ENCODE results near the gene LSM12. TPM values are rescaled to one million over a fixed set of nuclear protein-coding genes. Genes with fewer than 3 reads are reported as not detected.
"Not testable (repeated sequence)": the region's sequence is repeated elsewhere in the genome, so short reads cannot be mapped to it uniquely, and the experiment has no call there.

The LSM12 gene
- total RNA-seq, 2 experiments from 2014 or later = 61.9 to 62.5 TPM

DNA sequence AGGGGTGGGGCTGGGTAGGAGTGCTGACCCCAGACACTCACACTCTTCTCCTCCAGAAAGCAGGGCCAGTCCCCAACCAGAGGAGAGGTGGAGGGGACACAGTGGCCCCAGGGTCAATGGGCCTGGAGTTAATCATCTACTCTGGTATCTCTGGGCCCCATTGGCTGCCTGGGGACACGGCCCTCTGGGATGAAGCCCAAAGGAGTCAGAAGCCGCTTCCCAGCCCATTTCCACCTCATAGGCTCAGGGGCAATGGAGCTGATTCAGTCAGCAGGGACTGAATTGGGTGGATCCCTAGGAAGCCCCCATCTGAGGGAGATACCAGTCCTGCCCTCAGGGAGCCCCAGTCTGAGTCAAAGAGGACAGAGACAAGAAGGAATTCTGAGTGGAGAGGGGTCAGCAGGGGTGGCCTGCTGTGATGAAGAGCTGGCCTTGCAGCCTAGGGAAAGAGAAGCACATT, 65.0 kb downstream of the LSM12 start:
- H3K4me3 Mint-ChIP-seq = no peak overlapping the region
- peaks cover 30% of the 10 kb centered on the region for H3K27me3 Mint-ChIP-seq (ENCODE audit: low read depth)
- no peak for DNase-seq
- no peaks in the 10 kb centered on the region for H3K9me3 Mint-ChIP-seq (ENCODE audit: insufficient read depth)
- ChIA-PET CTCF (interaction anchor here (1.0 to 1.3 kb wide), 3 partner anchors 40 to 123 kb away, joined by 3 to 4 read pairs (median 3); no protein-coding TSS in a partner anchor), POLR2A (no interaction called here)
- peaks cover 2% of the 10 kb centered on the region for H3K36me3 Mint-ChIP-seq (ENCODE audit: low read depth)
- ATAC-seq = no peak
- H3K27ac Mint-ChIP-seq = no peak overlapping the region
- H3K4me1 Mint-ChIP-seq (ENCODE audit: low read depth) = peaks cover 15% of the 10 kb centered on the region

DNA sequence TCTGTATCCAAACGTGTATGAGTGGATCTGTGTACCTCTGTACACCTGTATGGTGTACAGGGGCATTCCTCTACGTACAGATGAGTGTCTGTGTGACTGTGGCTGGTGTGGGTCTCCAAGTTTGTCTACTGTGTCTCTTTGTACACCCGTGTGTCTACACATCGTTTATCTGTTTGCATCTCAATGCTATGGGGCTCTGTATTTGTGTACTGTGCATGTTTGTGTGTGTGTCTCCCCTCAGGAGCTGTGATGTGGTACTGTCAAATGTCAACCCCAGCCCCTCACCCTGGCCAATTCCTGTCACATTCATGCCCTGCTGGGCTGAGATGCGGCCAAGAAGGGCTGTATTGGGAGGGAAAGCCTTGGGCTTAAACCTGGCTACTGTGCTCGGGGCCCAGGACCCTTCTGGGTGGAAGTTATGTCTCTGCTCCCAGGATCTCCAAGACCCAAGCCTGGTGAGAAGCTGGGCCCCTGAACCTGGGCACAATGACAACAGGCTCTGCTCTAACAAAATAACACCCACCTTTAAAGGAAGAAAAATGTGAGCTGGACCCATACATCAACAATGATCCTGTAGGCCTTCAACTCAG, 65.5 kb downstream of the LSM12 start:
- no peak for ATAC-seq
- Mint-ChIP-seq H3K27ac (no peak overlapping the region), H3K4me1 (ENCODE audit: low read depth) (peaks cover 10% of the 10 kb centered on the region), H3K27me3 (ENCODE audit: low read depth) (peaks cover 27% of the 10 kb centered on the region), H3K4me3 (no peak overlapping the region), H3K9me3 (ENCODE audit: insufficient read depth) (no peaks in the 10 kb centered on the region), H3K36me3 (ENCODE audit: low read depth) (peaks cover 2% of the 10 kb centered on the region)
- ChIA-PET POLR2A (interaction anchor here (0.7 kb wide), 1 partner anchor 21 kb away, joined by 3 read pairs; no protein-coding TSS in a partner anchor), CTCF (interaction anchor here (1.0 to 1.4 kb wide), 3 partner anchors 40 to 123 kb away, joined by 3 to 6 read pairs (median 4); no protein-coding TSS in a partner anchor)
- DNase-seq = no peak

DNA sequence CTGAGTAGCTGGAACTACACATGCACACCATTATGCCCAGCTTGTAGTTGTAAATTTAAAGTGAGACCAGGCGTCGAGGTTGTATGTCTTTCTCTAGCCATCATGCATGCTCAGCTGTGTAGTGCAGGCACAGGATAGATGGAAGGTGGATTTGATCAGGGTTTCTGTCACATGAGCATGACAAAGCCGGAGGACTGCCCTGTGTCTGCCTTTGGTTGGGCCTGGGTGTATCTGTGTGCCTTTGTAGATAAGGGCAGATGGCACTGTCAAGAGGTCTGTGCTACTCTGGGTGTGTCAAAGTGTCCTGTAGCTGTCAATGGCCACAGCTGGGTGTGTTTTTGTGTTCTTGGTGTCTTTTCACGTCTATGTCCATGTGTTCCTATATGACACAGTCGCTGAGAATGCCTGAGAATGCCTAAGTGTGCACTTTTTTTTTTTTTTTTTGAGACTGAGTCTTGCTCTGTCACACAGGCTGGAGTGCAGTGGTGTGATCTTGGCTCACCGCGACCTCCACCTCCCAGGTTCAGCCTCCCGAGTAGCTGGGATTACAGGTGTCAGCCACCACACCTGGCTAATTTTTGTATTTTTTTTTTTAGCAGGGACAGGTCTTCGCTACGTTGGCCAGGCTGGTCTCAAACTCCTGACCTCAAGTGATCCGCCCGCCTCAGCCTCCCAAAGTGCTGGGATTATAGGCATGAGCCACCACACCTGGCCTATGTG, 66.2 kb downstream of the LSM12 start:
- Mint-ChIP-seq H3K9me3 (ENCODE audit: insufficient read depth) (no peaks in the 10 kb centered on the region), H3K4me3 (no peak overlapping the region), H3K27ac (no peak overlapping the region), H3K36me3 (ENCODE audit: low read depth) (peaks cover 2% of the 10 kb centered on the region), H3K27me3 (ENCODE audit: low read depth) (peaks cover 28% of the 10 kb centered on the region), H3K4me1 (ENCODE audit: low read depth) (peaks cover 8% of the 10 kb centered on the region)
- ATAC-seq (no peak), DNase-seq (no peak)
- ChIA-PET CTCF (interaction anchor here (1.0 to 1.4 kb wide), 2 partner anchors 41 to 56 kb away, joined by 4 to 6 read pairs; no protein-coding TSS in a partner anchor), POLR2A (interaction anchor here (0.7 to 1.3 kb wide), 2 partner anchors 21 to 25 kb away, joined by 3 read pairs; no protein-coding TSS in a partner anchor)

DNA sequence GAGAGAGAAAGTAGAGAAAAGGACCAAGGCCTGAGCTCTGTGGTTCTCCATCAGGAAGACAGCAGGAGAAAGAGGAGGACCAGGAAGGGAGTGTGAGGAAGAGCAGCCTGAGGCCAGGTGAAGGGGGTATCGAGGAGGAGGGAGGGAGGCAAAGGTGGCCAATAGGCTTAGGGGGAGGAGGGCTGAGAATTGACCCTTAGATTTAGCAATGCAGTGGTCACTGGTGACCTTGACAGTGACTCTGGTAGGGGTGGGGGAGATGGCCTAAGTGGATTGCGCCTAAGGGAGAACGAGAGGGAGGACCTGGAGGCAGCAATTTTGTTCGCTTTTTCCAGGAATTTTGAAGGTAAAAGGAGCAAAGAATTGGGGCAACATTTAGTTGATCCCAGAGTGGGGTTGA, 67.4 kb downstream of the LSM12 start:
- ATAC-seq (no peak), DNase-seq (no peak)
- Mint-ChIP-seq H3K4me1 (ENCODE audit: low read depth) (peaks cover 2% of the 10 kb centered on the region), H3K27ac (no peak overlapping the region), H3K27me3 (ENCODE audit: low read depth) (peaks cover 33% of the 10 kb centered on the region), H3K4me3 (no peak overlapping the region), H3K36me3 (ENCODE audit: low read depth) (no peaks in the 10 kb centered on the region), H3K9me3 (ENCODE audit: insufficient read depth) (no peaks in the 10 kb centered on the region)
- CTCF ChIA-PET = interaction anchor here (2.5 kb wide), 2 partner anchors 56 to 81 kb away, joined by 7 to 17 read pairs; partner anchors contain the start of gene PPY
- POLR2A ChIA-PET = no interaction called here

DNA sequence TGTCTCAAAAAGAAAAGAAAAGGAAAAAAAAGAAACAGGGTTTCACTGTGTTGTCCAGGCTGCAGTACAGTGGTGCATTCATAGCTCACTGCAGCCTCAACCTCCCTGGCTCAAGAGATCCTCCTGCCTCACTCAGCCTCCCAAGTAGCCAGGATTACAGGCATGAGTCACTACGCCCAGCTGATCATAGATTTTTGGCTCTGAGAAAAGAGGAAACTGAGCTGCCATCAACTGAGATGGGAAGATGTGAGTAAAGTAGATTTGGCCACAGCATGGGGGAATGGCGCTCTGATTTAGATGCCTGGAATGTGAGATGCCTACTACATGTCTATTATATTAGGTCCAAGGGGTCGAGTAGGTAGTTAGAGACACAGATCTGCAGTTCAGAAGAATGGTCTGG, 67.9 kb downstream of the LSM12 start:
- Mint-ChIP-seq H3K4me3 (no peak overlapping the region), H3K9me3 (ENCODE audit: insufficient read depth) (no peaks in the 10 kb centered on the region), H3K27me3 (ENCODE audit: low read depth) (peaks cover 35% of the 10 kb centered on the region), H3K4me1 (ENCODE audit: low read depth) (peaks cover 2% of the 10 kb centered on the region), H3K27ac (no peak overlapping the region), H3K36me3 (ENCODE audit: low read depth) (no peaks in the 10 kb centered on the region)
- POLR2A ChIA-PET = no interaction called here
- ATAC-seq (no peak), DNase-seq (no peak)
- CTCF ChIA-PET = interaction anchor here (1.2 to 2.5 kb wide), 3 partner anchors 55 to 88 kb away, joined by 3 to 17 read pairs (median 7); partner anchors contain the start of gene PPY

DNA sequence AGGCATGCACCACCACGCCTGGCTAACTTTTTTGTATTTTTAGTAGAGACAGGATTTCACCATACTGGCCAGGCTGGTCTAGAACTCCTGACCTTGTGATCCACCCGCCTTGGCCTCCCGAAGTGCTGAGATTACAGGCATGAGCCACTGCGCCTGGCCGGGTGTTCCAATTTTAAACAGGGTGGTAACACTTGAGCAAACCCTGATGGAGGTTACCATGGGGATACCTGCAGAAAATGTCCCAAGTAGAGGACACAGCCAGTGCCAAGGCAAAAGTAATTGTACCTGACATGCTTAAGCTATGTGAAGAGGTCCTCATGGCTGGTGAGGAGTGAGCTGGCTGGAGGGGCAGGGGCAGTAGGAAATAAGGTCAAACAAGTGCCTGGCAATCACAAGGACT, 69.3 kb downstream of the LSM12 start:
- CTCF ChIA-PET = interaction anchor here (0.7 to 2.5 kb wide), 4 partner anchors 54 to 153 kb away, joined by 3 to 17 read pairs (median 6); partner anchors contain the start of gene PPY
- H3K9me3 Mint-ChIP-seq (ENCODE audit: insufficient read depth); ATAC-seq; H3K4me3 Mint-ChIP-seq; DNase-seq; H3K27ac Mint-ChIP-seq; H3K4me1 Mint-ChIP-seq (ENCODE audit: low read depth); H3K36me3 Mint-ChIP-seq (ENCODE audit: low read depth); POLR2A ChIA-PET: not testable (repeated sequence)
- peaks cover 35% of the 10 kb centered on the region for H3K27me3 Mint-ChIP-seq (ENCODE audit: low read depth)

DNA sequence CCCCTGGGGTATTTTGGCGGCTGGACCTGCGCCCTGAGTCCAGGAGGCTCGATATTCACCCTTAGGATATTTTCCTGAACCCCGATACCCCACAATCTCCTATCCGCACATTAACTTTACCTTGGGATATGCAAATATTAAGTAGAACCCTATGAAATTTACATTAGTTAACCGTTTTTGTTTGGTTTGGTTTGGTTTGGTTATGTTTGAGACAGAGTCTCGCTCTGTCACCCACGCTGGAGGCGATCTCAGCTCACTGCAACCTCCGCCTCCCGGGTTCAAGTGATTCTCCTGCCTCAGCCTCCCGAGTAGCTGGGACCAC, 71.4 kb downstream of the LSM12 start:
- DNase-seq (no peak), ATAC-seq (no peak)
- ChIA-PET POLR2A (interaction anchor here (0.6 kb wide), 1 partner anchor 1254 kb away, joined by 3 read pairs; no protein-coding TSS in a partner anchor), CTCF (interaction anchor here (1.1 to 4.3 kb wide), 6 partner anchors 8 to 96 kb away, joined by 3 to 42 read pairs (median 3); partner anchors contain the start of gene PPY)
- H3K27ac Mint-ChIP-seq = no peak overlapping the region
- H3K4me1 Mint-ChIP-seq (ENCODE audit: low read depth) = no peaks in the 10 kb centered on the region
- no peaks in the 10 kb centered on the region for H3K36me3 Mint-ChIP-seq (ENCODE audit: low read depth)
- no peak overlapping the region for H3K4me3 Mint-ChIP-seq
- no peaks in the 10 kb centered on the region for H3K9me3 Mint-ChIP-seq (ENCODE audit: insufficient read depth)
- peaks cover 34% of the 10 kb centered on the region for H3K27me3 Mint-ChIP-seq (ENCODE audit: low read depth)

DNA sequence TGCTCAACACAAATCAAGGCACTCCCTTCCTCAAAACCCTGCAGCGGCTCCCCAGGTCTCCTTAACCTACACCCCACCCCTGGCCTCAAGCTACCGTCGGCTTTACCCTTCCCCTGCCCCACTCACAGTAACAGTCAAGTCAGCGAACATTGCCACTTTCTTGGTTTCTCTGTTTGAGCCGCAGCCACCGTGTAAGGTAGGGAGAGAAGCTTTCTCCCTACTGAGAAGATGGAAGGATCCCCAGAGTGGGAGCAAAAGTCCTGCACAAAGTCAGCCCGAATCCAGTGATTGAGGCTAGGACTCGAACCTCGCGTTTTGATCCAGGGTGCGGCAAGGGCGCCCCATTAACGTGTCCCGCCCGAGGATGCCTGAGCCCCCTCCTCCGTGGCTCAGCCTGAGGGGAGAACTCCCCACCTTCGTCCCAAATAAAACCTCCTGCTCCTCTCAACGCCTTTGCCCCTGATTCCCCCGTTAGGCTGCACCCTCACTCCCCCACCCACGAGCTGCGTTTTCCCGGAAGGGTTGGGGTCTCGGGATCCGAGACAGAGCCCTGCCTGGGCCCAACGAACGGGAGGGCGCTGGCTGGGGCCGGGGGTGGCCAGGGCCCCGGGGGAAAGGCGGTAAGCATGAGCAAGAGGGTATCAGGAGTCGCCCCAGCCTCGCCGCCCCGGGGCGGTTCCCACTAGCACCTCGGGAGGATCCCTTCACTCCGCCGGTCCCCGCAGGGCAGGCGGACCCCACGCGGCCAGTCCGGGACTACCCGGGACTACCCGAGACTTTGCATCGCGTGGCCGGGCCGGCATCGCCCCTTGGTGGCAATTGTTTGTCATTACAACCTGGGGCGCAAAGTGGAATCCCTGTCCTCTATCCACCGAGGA, 72.0 kb downstream of the LSM12 start:
- ATAC-seq (peak; percentile 91), DNase-seq (peak; percentile 72)
- ChIA-PET CTCF (interaction anchor here (0.6 to 4.3 kb wide), 11 partner anchors 9 to 122 kb away, joined by 3 to 42 read pairs (median 3); partner anchors contain the start of genes PPY and TMEM101), POLR2A (interaction anchor here (1.3 kb wide), 1 partner anchor 77 kb away, joined by 3 read pairs; no protein-coding TSS in a partner anchor)
- Mint-ChIP-seq H3K9me3 (ENCODE audit: insufficient read depth) (no peaks in the 10 kb centered on the region), H3K36me3 (ENCODE audit: low read depth) (no peaks in the 10 kb centered on the region), H3K4me1 (ENCODE audit: low read depth) (no peaks in the 10 kb centered on the region), H3K4me3 (no peak overlapping the region), H3K27ac (no peak overlapping the region), H3K27me3 (ENCODE audit: low read depth) (peaks cover 34% of the 10 kb centered on the region)

DNA sequence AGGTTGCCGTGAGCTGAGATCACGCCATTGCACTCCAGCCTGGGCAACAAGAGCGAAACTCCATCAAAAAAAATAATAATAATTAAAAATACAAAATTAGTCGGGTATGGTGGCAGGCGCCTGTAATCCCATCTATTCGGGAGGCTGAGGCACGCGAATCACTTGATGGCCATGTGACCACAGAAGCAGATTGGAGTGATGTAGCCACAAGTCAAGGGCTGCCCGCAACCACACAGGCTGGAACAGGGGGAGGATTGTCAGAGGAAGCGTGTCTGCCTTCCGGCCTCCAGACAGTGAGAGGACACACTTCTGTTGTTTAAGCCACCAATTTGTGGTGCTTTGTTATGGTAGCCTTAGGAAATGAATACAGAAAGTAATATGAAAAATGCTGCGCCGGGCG, 73.8 kb downstream of the LSM12 start:
- ChIA-PET POLR2A (no interaction called here), CTCF (interaction anchor here (4.3 kb wide), 1 partner anchor 49 kb away, joined by 42 read pairs; the partner anchor contains the start of gene PPY)
- Mint-ChIP-seq H3K9me3 (ENCODE audit: insufficient read depth) (no peaks in the 10 kb centered on the region), H3K36me3 (ENCODE audit: low read depth) (no peaks in the 10 kb centered on the region), H3K4me1 (ENCODE audit: low read depth) (no peaks in the 10 kb centered on the region), H3K27ac (no peak overlapping the region), H3K4me3 (no peak overlapping the region), H3K27me3 (ENCODE audit: low read depth) (peaks cover 30% of the 10 kb centered on the region)
- ATAC-seq = no peak
- DNase-seq = no peak

DNA sequence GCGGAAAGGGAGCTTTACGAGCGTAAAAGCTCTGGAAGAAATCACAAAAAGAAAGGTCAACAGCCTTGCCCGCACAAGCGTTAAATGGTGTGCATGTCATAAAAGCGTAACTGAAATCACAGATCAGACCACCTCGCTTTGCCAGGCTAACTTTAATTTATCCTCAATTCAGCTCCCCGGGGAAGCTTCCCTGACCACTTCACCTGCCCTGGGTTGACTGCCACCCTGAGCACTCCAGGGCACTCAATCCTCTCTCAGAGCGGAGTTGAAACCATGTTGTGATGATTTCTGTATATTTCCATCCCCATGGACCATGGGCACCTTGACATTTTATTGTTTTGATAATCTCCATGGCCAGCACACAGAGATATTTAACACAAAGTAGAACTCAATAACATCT, 78.2 kb downstream of the LSM12 start:
- no peaks in the 10 kb centered on the region for H3K9me3 Mint-ChIP-seq (ENCODE audit: insufficient read depth)
- CTCF ChIA-PET = interaction anchor here (0.5 to 2.8 kb wide), 2 partner anchors 44 to 273 kb away, joined by 3 to 12 read pairs; no protein-coding TSS in a partner anchor
- H3K4me1 Mint-ChIP-seq (ENCODE audit: low read depth) = peaks cover 11% of the 10 kb centered on the region

More for the DNA sequence above, 78.2 kb downstream of the LSM12 start:
- Mint-ChIP-seq H3K36me3 (ENCODE audit: low read depth) (no peaks in the 10 kb centered on the region), H3K27ac (no peak overlapping the region), H3K4me3 (no peak overlapping the region), H3K27me3 (ENCODE audit: low read depth) (peaks cover 31% of the 10 kb centered on the region)
- DNase-seq (no peak), ATAC-seq (no peak)
- POLR2A ChIA-PET = no interaction called here

All from activated CD8-positive, alpha-beta T cell treated with anti-CD3 and anti-CD28 coated beads, Interleukin-2, amount 10 ng/mL, durations not matched to agents 7 days and 5 days (primary cell).